NCI-H526 treated with DMSO at 0.1 percent for 48 hours (cell line): Measurements from ENCODE around the gene BABAM2.

Source experiments
- DNase-seq: peaks from one replicate; lab custom pipeline; 2025; lab: John Stamatoyannopoulos, UW

BABAM2 gene

GRCh38 chr2:28202719-28203118 is 312.2 kb downstream of the BABAM2 start:
- no peak for DNase-seq

GRCh38 chr2:28206762-28207161 is 316.2 kb downstream of the BABAM2 start:
- DNase-seq, result no peak

DNA sequence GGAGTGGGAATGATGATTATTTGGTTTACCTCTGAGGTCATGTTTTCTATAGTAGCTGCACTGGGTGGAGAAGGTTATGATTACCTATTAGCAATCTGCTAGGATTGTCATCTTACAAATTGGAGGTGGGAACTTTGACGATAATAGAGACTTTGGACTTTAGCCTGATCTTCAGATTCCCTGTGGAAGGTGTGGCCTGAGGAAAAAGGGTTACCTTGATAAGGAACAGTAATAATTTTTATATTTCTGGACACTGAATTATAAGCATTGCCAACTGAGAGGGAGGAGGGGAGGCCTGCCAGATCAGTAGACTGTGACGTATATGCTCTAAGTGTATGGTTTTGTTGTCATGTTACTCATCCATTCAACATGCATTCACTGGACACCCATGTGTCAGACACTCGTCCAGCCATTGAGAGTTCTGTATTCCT is 318.7 kb downstream of the BABAM2 start:
- no peak for DNase-seq

GRCh38 chr2:28209864-28210263 is 319.3 kb downstream of the BABAM2 start:
- no peak for DNase-seq

GRCh38 chr2:28210535-28210934 is 320.0 kb downstream of the BABAM2 start:
- no peak for DNase-seq

DNA sequence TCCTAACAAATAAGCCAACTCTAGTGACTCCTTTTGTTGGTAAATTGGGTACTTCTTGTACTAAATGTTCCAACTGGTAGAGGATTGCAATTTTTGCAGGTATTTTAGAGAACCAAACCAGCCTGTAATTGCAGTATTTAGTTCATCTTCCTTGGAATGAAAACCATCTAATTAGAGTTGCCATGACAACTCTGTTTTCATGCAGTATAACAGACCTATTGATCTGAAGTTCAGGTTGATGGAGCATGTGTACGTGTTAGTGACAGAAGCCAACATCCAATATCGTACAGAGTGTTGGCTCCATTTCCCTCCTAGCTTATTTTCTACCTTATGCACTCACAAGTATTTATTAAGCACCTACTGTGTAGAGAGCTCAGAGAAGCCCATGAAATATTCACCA is 325.8 kb downstream of the BABAM2 start:
- no peak for DNase-seq

- no peak for DNase-seq
Observed at GRCh38 chr2:28217042-28217740, 326.7 kb downstream of the BABAM2 start.

DNA sequence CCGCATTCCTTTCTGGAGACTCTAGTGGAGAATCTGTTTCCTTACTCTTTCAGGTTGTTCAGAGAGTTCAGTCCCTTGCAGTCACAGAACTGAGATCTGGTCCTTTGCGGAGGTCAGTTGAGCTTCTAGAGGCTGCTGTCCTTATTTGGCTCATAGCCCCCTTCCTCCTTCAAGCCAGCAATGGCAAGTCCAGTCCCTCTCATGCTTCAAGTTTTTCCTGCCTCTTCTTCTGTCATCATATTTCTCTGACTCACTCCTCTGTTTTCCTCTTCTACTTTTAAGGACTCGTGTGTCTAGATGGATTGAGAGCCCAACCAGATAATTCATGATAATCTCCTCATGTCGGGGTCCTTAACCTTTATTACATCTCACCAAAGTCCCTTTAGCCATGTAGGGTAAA is 328.6 kb downstream of the BABAM2 start:
- DNase-seq, result no peak

DNA sequence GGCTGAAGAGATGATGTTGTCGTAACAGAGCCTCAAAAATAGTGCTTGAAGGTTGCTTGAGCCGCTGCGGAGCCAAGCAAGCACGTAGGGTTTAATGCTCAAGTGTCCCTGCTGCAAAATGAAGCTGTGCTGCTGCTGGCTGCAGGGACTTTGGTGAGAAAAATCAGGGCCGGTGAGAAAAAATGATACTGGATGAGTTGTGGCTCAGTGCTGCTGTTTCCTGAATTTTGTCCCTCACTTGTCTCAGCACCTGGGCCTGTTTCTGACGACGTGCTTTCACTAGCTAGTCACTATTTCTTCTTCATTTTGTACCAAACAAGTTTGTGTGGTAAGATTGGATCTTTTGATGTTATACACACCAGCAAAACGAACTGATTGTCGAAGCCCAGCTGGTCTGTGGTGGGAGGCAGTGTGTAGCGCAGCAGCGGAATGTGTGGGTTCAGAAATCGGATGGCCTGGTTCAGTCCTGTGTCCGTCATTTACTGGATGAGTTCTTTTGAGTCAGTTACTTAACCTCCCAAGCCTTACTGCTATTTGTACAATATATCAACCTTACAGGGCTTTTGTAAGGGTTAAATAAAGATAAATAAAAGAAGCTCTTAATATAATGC is 329.3 kb downstream of the BABAM2 start:
- DNase-seq, result no peak

DNA sequence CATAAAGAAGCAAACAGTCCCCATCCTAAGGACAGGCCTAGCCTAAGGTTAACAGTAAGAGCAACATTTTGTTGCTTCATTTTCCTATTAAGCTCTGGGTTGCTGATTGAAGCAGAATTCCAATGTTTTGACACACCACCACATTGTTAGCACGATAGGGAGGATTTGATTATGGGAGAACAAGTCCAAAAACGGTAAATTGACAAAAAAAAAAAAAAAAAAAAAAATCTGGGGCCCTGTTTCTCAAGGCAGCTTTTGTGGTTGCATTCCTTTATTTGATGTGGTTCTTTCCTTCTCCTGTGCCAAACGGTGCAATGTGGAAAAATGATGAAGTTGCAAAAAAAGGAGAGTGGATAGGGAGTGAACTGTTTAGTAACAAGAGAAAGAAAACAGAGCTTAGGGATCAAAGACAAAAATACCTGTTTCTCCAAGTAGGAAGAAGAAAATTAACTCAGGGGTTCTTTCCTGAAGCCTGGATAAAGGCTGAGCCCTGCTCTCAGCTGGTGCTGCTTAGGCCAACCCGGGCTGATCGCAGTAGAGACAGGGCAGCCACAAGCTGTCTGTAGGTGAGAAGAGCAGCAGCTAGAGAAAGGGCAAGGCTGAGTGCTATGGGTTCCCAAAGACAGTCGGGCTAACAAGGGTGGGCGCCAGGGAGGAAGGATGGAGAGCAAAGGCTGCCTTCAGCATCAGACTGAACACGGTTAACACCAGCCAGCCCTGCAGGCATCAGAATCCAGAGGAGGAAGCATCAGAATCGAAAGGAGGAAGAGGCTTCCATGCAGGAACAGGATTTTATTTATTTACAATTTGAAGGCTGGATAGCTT is 334.3 kb downstream of the BABAM2 start:
- no peak for DNase-seq

DNA sequence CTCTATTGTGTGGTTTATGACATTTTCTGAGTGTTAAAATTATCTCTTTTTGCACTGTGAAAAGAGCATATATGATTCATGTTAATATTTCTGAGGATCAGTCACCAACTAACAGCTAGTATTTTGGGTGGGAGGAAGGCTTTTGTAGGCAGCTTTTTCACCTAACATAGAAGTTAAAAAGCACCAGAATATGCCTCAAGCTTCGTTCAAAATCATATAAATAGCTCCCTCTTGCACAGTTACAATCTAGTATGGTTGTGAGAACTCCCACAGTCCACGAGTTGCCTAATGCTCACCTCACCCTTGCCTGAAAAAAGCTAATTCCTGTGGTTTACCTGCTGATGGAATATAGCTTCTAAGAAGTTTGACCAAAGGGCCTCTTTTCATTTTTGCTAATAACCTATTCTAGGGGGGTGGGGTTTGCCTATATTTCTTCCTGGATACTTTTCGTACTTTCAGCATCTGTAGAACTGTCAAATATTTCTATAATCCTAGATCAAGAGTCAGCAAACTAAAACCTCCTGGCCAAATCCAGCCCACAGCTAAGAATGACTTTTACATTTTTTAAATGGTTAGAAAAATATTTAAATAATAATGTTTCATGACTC is 335.0 kb downstream of the BABAM2 start:
- DNase-seq, result no peak

DNA sequence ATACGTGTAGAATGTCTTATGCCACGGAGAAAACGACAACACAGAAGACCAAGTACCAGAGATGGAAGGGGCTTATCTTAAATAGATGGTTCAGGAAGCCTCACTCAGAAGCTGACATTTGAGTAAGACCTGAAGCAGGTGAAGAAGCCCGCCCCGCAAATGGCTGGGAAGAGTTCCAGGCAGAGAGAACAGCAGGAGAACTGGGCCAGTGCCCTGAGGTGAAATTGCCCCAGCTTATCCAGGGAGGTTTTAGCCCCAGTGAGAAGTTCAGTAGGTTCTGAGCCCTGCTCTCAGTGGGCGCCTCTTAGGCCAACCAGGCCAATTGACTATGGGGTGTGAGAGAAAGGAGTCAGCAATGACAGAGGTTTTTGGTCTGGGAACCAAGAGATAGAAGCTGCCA is 336.0 kb downstream of the BABAM2 start:
- no peak for DNase-seq

GRCh38 chr2:28227498-28227897 is 337.0 kb downstream of the BABAM2 start:
- no peak for DNase-seq

GRCh38 chr2:28228434-28228995 is 338.0 kb downstream of the BABAM2 start:
- DNase-seq, result no peak

GRCh38 chr2:28231110-28231631 is 340.6 kb downstream of the BABAM2 start:
- DNase-seq, result no peak

DNA sequence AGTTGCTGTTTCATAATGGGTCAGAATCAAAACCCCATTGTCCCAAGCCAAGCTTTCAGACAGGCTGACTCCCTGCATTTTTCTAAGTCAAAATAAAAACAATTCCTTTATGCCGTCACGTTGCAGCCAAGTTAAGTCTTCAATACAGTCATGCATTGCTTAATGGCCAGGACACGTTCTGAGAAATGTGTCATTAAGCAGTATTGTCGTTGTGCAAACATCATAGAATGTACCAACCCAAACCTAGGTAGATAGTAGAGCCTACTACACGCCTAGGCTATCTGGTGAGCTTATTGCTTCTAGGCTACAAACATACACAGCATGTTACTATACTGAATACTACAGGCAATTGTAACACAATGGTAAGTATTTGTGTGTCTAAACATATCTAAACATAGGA is 341.8 kb downstream of the BABAM2 start:
- DNase-seq, result no peak

DNA sequence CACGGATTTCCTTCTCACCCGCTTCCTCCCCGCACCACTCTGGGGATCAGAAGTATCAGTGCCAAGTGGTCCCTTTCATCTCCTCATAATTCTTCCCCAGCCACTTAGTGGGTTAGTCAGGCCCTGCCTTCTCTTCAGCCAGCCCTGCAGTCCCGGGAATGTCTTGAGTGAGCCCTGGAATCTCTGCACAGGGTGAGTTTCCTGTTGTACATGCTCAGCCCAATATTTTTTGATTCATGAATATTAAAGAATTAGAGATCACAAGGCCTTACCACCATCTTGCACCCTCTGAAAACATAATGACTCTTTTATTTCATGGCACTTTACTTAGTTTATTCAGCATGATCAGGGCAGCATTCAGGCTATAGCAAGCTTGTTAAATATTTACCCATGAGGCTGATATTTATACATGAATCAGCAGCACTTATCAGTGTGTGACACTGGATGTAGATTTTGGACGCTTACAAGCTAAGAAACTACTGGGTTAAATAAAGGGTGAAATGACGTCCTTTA is 342.7 kb downstream of the BABAM2 start:
- no peak for DNase-seq

DNA sequence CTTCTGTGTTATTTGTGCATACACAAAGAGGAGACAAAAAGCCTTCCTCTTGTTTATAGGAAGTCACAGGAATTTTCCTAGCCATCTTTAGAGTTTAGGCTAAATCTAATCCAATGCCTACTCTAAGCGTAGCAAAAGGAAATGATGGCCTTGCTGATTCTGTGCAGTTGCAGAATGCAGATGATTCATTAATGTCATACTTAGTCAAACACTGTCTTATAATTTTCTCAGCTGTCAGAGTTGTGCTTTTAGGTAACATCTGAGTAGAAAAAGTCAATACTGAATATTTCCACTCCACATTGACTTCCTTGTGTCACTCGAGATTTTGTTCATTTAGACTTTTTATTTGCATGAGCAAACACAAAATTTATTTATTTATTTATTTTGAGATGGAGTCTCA is 344.3 kb downstream of the BABAM2 start:
- DNase-seq, result no peak

DNA sequence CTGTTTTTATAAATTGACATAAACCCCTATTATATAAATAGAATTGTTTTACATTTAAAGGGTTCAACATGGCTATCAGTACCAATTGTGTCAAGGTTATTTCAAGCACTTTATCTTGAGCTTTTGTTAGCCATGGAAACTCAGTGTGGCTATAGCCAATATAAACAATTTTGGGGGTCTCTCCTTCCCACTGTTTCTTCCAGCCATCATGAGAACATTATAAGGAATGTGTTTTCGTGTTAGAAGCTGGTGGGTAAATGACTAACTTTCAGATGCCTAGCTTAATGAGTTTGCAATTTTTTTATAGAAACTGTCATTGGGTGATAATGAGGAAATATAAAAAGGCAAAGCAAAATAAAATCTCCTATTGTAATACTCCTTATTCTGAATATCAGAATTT is 348.7 kb downstream of the BABAM2 start:
- DNase-seq, result no peak

DNA sequence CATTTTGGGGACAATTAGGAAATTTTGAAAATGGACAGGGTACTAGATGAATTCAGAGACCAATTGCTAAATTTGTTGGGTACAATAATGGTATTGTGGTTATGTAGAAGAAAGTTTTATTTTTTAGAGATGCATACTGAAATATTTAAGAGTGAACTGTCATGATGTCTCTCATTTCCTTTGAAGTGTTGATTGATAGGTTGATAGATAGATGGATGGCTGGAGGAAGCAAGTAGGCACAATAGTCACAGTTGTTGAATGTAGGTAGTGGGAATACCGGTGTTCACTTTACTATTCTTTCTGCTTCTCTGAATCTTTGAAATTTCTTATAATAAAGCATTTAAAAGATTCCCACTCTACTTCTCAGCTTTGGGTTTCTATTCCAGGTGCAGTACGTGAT is 350.4 kb downstream of the BABAM2 start:
- DNase-seq, result no peak

- no peak for DNase-seq
Observed at GRCh38 chr2:28247290-28247689, 356.8 kb downstream of the BABAM2 start.

- no peak for DNase-seq
Observed at GRCh38 chr2:28247734-28248133, 357.2 kb downstream of the BABAM2 start.
